GM18867 (cell line): ENCODE results near the gene BMP5.

Experiments
- ATAC-seq: cut with Tn5 transposase; IDR thresholded peaks from one replicate; pipeline ENCODE4 v1.9.1; 2021; ENCODE audit warnings: mild to moderate bottlenecking, moderate library complexity; ENCODE audit not compliant: unreplicated experiment

The BMP5 gene

GRCh38 chr6:55726144-55726543 lies 149.2 kb downstream of the BMP5 start:
- ATAC-seq: no peak

DNA sequence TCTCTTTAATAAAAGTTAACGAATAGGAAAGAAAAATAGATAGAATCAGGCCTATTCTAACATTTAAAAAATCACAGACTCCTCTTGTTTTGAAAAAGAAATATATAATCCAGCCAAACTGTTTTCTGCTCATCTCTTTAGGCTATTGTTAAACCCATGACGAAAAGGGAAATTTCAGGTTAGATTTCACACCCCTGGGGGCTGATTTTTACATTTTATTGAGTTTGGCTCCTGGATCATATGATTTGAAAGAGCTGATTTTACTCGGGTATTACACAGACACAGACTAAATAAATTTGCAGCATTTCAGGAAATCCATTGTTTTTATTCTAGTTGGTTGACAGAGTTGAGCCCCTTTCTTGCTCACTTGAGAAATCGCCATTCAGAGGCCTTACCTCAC lies 160.6 kb downstream of the BMP5 start:
- no peak for ATAC-seq

DNA sequence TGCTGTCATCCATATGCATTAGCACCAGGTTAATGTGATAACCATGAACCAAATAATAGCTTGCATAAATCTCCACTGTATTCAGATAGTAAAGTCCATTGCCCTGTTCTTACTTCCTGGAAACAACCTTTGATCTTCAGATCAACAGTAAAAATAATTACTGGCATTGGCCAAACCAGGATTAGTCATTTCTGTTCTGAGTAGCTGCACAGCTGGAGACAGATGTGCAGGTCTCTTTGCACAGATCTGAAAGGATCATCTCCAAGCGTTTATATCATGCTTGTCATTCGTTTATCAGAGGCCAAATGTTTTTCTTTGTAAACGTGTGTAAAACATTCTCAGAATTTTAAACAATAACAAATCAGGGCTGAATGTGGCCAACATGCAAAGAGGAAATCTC lies 162.0 kb downstream of the BMP5 start:
- ATAC-seq: peak; percentile 42

- no peak for ATAC-seq
These were observed 166.7 kb downstream of the BMP5 start for GRCh38 chr6:55708711-55709110.

DNA sequence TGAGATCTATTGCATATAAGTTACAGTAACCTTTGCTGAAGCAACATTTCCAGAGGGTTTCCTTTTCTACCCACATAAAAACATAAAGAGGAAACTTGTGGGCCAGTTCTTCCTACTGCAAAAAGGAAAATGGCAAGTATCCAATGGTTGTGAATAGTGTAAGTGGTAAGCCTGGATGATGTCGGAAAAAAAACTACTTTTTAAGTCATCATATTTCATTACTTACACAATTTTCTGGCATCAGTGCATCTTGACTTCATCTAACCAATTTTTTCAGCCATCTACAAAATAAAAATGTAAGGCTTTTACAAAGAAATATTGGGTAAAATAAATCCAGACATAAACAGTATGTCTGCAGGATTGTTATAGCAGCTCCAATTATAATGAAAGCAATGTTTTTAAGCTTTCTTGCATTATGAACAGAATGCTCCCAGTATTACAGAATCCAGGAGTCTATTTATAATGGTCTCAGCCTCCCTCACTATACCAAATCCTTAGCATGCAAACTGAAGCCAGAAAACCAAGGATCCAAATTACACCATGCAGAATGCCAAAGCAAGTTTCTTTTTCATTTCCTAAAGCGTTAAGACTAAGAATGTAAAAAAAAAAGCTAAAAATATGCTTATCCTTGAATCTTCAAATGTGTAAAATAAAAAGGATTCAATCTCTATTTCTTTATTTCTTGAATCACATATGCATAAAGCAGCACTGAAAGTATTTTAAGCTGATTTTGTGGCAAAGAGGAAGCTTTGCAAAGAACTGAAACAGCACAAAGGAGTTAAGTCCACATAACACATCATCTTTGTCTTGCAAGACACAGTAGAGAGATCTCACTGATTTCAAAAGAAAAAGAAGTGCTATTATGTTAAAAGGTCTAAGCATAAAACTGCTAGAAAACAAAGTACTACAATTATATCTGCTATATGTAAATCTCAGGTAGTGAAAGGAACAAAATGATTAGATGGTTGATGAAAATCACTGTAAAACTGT lies 169.6 kb downstream of the BMP5 start:
- ATAC-seq: no peak

DNA sequence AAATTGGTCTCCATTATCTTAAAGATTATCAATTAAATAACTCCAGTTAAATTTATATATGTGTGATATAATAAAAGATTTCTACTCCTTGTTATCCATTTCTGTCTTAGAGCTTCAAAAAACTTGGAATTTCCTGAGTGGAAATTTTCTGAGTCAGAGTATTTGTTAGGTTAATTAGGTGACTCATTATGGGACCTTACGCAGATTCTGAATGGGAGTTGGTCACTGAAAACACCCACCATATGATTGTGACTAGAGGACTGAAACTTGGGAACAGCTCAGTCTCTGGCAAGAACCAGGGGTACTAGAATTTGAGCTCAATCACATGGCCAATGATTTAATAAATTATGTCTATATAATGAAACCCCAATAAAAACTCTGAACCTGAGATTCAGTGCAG lies 171.0 kb downstream of the BMP5 start:
- ATAC-seq: no peak
